GM18508 (cell line): Measurements from ENCODE around the gene CREG1.
"Not testable (repeated sequence)": the region's sequence is repeated elsewhere in the genome, so short reads cannot be mapped to it uniquely, and the experiment has no call there.

Experiments
- ATAC-seq: cut with Tn5 transposase; IDR thresholded peaks from one replicate; pipeline ENCODE4 v1.9.1; 2021; ENCODE audit warnings: moderate number of reproducible peaks; ENCODE audit not compliant: insufficient read depth, unreplicated experiment

CREG1 gene

GRCh38 chr1:167553136-167554027 is at the start of gene CREG1:
CREG1 (minus strand) TSS chr1:167553762.
- ATAC-seq, result peak; percentile 73

GRCh38 chr1:167602840-167603239 is 49.3 kb upstream of the CREG1 start:
- ATAC-seq, result no peak

- no peak for ATAC-seq
Measured at GRCh38 chr1:167601442-167602383, 48.2 kb upstream of the CREG1 start.

GRCh38 chr1:167599957-167600581 is 46.5 kb upstream of the CREG1 start:
- ATAC-seq, result peak; percentile 64

GRCh38 chr1:167594822-167595221 is 41.3 kb upstream of the CREG1 start:
- no peak for ATAC-seq

- ATAC-seq, result no peak
Measured at GRCh38 chr1:167593860-167594259, 40.3 kb upstream of the CREG1 start.

GRCh38 chr1:167592475-167592874 is 38.9 kb upstream of the CREG1 start:
- ATAC-seq, result no peak

- no peak for ATAC-seq
Measured at GRCh38 chr1:167588361-167588760, 34.8 kb upstream of the CREG1 start.

- ATAC-seq, result no peak
Measured at GRCh38 chr1:167587872-167588271, 34.3 kb upstream of the CREG1 start.

- ATAC-seq, result no peak
Measured at GRCh38 chr1:167587342-167587741, 33.8 kb upstream of the CREG1 start.

GRCh38 chr1:167584581-167584980 is 31.0 kb upstream of the CREG1 start:
- no peak for ATAC-seq

- no peak for ATAC-seq
Measured at GRCh38 chr1:167582722-167583121, 29.2 kb upstream of the CREG1 start.

GRCh38 chr1:167582064-167582463 is 28.5 kb upstream of the CREG1 start:
- no peak for ATAC-seq

GRCh38 chr1:167579986-167580385 is 26.4 kb upstream of the CREG1 start:
- ATAC-seq, result no peak

GRCh38 chr1:167578939-167579521 is 25.5 kb upstream of the CREG1 start:
- ATAC-seq, result no peak

- ATAC-seq, result no peak
Measured at GRCh38 chr1:167575649-167576048, 22.1 kb upstream of the CREG1 start.

GRCh38 chr1:167573035-167573434 is 19.5 kb upstream of the CREG1 start:
- no peak for ATAC-seq

GRCh38 chr1:167570712-167571111 is 17.1 kb upstream of the CREG1 start:
- ATAC-seq, result not testable (repeated sequence)

GRCh38 chr1:167567663-167568062 is 14.1 kb upstream of the CREG1 start:
- ATAC-seq, result no peak

- no peak for ATAC-seq
Measured at GRCh38 chr1:167566766-167567165, 13.2 kb upstream of the CREG1 start.
